ENCODE data around the gene DNAJC1.

DNA sequence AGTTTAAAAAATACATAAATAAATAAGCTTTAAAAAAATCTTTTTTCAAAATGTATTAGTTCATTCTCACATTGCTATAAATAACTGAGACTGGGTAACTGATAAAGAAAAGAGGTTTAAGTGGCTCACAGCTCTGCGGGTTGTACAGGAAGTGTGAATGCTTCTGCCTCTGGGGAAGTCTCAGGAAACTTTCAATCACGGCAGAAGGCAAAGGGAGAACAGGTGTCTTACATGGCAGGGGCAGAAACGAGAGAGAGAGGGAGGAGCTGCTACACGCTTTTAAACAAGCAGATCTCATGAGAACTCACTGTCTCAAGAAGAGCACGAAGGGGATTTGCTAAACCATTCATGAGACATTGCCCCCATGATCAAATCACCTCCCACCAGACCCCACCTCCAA, 114.6 kb downstream of the DNAJC1 start:
- no peak for TF ChIP-seq POLR2AphosphoS5 (IDR thresholded peaks at IDR 0.05; ENCODE audit: borderline replicate concordance, low read depth, low read length)
- no peak for TF ChIP-seq EZH2 (IDR thresholded peaks at IDR 0.05)
